Gastrocnemius medialis (tissue), 4 donors: ENCODE measurements around the gene ACOX1.

Source experiments
- CTCF ChIP-seq, 5 experiments: fragments of 450-650 bp in 3 of 5; fragments of 200-600 bp in 2 of 5; sonication (generic) in 2 of 5; IDR thresholded peaks in 4 of 5; conservative IDR thresholded peaks in 1 of 5; 1 replicate in 4 of 5; 2 replicates in 1 of 5; pipeline ENCODE4 v1.5.1; 2016 to 2019; ENCODE audit warnings: antibody characterized with exemption in 5 of 5, mild to moderate bottlenecking in 3 of 5, moderate library complexity in 3 of 5
- POLR2A ChIP-seq, 2 donors: fragments of 450-650 bp; IDR thresholded peaks; one replicate each; pipeline ENCODE4 v1.6.1; 2017; ENCODE audit warnings: antibody characterized with exemption in 2 of 2, mild to moderate bottlenecking in 2 of 2, moderate library complexity in 2 of 2

DNA sequence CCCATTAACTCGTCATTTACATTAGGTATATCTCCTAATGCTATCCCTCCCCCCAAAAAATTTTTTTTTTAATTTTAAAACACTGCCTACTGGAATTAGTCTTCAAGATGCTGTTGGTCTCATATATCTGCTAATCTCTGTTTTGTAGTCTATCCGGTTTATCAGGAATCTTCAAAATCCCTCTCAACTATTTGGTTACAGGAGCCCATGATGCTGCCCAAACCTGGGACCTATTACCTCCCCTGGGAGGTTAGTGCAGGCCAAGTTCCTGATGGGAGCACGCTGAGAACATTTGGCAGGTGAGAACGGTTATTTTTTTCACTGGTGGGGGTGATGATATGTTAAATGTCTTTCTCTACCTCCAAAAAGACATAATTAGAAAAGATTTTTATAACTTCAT, 7.0 kb upstream of the ACOX1 start:
- TF ChIP-seq CTCF (IDR thresholded peaks at IDR 0.05 in 4 of 5, conservative IDR thresholded peaks at IDR 0.05 in 1 of 5) (no peak), POLR2A (IDR thresholded peaks at IDR 0.05) (no peak)
